GM04503 (cell line): Measurements from ENCODE around the gene ADGRE3.
"Not testable (repeated sequence)": the region's sequence is repeated elsewhere in the genome, so short reads cannot be mapped to it uniquely, and the experiment has no call there.

Experiments used
- DNase-seq: peaks from one replicate; pipeline ENCODE4 v3.0.0-alpha.2; 2012; ENCODE audit warnings: low read depth

ADGRE3 gene

DNA sequence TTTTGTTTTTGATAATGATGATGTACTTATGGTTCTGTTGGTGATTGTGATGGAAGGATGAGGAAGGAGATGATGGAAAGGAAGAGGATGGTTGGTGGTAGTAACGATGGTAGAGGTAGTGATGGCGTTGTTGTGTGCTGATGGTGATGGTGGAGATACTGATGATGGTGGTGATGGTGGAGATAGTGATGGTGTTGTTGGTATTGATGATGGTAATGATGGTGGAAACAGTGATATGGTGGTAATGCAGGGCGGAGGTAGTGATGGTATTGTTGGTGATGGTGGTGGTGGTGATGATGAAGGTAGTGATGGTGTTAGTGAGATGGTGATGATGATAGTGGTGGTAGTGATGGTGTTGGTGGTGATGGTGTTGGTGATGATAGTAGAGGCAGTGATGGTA lies 79.1 kb downstream of the ADGRE3 start:
- DNase-seq = no peak

DNA sequence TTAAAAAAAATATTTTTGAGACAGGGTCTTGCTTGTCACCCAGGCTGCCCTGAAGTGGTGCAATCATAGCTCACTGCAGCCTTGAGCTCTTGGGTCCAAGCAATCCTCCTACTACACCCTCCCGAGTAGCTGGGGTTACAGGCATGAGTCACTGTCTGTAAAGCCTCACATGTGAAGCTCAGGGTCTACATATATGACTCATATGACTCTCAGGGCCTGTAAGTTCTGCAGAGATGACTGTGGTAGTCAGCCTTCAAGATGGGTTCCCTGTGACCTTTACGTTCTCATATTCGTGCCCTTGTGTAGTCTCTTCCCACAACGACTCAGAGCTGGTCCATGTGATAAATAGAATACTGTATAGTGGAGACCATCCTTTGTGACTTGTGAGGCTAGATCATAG lies 85.2 kb downstream of the ADGRE3 start:
- not testable (repeated sequence) for DNase-seq

DNA sequence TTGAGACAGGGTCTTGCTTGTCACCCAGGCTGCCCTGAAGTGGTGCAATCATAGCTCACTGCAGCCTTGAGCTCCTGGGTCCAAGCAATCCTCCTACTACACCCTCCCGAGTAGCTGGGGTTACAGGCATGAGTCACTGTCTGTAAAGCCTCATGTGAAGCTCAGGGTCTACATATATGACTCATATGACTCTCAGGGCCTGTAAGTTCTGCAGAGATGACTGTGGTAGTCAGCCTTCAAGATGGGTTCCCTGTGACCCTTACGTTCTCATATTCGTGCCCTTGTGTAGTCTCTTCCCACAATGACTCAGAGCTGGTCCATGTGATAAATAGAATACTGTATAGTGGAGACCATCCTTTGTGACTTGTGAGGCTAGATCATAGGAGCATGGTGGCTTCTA lies 89.5 kb downstream of the ADGRE3 start:
- DNase-seq = not testable (repeated sequence)

DNA sequence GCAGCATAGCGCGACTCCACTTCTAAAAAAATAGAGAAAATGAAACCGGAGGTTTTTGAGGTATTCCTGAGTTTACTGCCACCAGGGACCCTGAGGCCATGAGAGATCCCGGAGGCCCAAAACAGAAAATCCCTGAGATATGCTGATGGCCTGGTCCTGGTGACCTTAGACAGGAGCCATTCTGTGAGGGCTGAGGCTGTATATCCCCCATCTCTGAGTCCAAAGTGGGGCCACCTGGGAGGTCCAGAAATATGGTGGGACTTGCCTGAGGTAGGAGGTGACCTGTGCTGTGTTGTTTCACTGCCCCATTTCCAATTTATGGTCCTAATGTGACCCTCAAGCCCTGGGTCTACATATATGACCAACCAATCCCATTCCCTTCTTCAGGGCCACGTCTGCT lies 90.3 kb downstream of the ADGRE3 start:
- DNase-seq = not testable (repeated sequence)

DNA sequence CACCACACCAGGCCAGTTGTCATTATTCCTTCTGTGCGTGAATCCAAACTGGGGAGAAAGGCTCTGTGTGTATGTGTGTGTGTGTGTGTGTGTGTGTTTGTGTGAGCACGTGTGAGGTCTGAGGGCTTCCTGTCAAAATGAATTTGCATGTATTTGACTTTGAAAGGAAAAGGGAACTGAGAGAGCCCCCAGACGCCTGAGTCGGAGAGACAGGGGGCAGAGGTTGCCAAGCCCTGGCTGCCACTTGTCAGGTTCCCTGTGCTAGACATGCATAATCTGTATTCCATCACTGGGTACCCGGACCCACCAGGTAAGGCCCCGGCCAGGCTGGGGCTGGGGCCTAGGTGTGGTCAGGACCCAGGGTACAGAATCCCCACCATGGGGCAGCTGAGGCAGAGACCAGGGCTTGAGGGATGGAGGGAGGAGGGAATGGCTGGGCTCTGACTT lies 91.7 kb downstream of the ADGRE3 start, which contains the start of gene CLEC17A:
Gene CLEC17A (plus strand): TSS at position 191 of the 447 bp plus-strand sequence. CDS start 77 bp downstream, at position 268.
- DNase-seq = no peak

DNA sequence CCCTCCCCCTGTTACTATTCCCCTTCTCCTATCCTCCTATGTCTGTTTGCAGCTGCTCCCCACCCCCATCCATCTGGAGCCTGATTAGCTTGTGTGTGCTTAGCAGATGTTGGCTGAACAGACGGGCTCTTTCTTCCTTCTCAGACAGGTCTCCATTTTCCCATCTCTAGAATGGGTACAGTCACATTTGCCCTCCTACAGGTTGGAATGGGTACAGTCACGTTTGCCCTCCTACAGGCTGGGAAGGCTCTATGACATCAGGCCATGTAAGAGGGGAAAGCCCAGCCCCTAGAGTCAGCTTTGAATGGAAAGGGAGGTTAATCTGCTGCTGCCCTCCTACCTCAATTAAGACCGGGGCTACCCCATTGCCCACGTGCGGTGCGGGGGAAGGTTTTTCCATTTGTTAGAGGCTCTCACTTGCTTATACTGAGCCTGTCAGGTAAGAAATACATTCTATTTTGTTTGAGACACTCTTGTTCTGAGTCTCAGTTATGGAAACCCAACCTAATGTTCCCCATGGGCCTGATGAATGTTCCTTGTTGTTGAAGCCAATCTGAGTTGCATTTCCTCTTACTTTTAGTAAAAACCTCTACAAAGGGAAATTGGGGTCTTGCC lies 93.9 kb downstream of the ADGRE3 start:
- no peak for DNase-seq

DNA sequence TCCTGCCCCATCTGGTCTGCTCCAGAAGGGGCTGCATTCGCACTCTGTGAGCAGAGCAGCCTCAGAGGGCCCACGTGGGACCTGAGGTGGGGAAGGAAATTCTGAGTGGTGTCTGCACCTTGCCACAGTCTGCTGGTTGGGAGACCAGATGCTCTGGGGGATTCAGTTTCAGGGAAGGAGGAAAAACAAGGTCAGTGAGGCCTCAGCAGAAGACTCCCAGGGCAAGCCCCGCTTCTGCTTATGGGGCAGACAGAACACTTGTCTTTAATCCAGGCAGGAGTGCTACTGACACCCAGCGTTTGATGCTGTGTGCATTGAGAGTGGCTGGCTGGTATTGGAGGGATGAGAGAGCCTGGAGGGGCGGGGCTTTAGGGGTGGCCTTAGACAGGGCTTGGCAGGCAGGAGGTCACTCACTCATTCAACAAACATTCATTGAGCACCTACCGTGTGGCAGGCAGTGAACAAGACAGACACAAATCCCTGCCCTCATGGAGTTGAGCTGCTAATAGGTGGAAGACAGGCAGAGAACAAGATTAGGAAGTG lies 96.7 kb downstream of the ADGRE3 start:
- DNase-seq = no peak

DNA sequence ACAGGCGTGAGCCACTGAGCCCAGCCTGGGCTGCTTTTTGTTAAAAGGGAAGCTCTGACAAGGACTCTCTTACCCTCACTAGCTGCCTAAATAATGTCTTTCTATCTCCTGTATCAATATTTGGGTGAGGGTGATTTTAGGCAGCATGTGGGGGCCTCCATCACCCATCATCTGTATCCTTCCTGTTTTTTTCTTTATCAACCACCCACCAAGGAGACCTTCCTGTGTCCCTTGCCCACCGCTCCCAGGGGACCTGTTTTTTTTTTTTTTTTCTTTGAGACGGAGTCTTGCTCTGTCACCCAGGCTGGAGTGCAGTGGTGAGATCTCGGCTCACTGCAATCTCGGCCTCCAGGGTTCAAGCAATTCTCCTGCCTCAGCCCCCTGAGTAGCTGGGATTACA lies 97.4 kb downstream of the ADGRE3 start:
- no peak for DNase-seq

DNA sequence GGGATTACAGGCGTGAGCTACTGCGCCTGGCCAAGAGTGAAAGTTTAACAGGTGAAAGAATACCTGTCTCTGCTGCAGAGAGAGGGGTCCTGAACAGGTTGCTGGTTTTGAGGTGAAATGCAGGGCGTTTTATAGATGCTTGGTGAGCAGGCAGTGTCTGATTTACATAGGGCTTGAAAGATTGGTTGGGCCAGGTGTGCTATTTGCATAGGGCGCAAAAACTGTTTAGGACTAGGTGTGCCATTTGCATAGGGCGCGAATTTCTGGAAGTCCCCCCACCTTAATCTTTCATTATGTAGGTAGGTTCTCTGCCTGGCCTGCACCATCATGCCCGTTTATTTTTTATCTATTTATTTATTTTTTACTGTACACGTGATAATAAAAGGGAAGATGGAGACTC lies 98.3 kb downstream of the ADGRE3 start:
- no peak for DNase-seq

DNA sequence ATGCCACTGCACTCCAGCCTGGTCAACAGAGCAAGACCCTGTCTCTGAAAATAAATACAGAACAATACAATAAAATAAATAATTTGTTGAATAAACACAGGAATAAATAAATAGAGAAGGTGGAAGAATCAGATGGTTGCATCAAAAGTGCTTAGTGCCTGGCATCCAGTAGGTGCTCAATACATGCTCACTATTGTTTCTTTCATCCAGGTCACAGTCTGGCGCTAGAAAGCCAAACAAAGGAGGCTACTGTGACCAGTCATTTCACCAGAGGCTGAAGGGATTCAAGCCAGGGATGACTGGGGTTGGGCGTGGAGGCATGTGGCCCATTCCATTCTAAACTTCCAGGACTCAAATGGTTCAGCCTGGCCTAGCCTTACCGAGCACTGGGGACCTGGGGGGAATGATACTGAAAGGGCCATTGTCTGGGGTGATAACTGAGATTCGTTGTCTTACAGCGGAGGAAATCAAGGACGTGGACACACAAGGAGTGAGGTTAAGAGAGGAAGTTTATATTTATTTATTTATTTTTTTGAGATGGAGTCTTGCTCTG lies 99.1 kb downstream of the ADGRE3 start:
- no peak for DNase-seq

DNA sequence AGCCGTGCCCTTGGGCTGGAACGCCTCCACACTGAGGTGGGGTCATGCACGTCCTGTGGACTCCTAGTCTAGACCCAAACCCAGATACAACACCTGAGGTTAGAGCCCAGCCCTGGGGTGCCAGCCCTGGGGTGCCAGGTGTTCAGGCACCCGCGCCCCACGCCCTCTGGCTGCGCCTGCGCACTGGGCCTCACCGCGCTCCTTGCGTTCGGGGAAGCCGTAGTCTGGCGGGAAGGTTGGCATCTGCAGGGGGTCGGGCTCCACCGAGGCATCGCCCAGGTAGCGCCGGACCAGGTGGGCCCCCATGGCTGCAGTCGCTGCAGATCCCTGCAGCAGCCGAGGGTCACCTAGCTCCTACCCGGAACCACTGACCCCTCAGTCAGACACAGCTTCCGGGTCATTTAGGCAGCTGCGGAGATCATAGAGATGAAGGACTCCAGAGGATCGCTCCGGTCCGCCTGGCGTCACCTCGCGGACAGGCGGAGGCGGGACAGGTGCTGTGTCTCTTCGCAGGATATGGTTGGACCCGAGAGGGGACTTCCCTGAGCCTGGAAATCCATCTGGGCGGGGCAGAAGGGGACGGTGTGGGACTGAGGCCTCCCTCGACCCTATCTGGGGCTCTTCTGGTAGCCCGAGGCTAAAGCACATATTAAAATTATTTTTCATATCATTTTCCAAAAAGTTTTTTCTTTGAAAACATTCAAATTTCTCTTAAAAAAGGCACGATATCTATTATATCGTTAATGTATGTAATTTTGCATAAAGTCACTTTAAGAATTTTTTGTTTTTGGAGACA lies 102.8 kb downstream of the ADGRE3 start, which contains the start of gene NDUFB7:
Gene NDUFB7 (minus strand): TSS at position 372 of the 796 bp plus-strand sequence. CDS start 66 bp downstream, at position 306.
- DNase-seq = peak; percentile 63

DNA sequence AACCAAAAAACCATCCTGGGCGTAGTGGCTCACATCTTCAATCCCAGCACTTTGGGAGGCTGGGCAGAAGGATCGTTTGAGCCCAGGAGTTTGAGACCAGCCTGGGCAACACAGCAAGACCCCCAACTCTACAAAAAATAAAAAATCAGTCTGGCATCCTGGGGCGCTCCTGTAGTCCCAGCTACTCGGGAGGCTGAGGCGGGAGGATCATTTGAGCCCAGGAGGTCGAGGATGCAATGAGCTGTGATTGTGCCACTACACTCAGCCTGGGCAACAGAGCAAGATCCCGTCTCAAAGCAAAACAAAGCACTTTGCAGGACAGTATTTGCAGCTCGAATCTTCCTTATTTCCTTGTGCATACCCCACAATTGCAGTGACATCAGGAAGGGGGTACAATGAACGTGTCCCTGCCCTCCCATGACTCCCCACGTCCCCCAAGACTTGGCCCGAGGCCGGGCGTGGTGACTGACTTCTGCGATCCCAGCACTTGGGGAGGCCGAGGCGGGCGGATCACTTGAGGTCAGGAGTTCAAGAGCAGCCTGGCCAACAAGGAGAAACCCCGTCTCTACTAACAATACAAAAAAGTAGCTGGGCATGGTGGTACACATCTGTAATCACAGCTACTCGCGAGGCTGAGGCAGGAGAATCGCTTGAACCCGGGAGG lies 103.6 kb downstream of the ADGRE3 start:
- DNase-seq = no peak
